Stimulated activated CD8-positive, alpha-beta memory T cell treated with anti-CD3 and anti-CD28 coated beads, Interleukin-7, amount 100 ng/mL, for 1 hour (primary cell): ENCODE results near the gene RGS10.

ENCODE experiments used
- DNase-seq, 2 donors: peaks; one replicate each; pipeline ENCODE4 v3.0.0-alpha.2; 2020; ENCODE audit warnings: low read depth in 2 of 2

RGS10 gene

DNA sequence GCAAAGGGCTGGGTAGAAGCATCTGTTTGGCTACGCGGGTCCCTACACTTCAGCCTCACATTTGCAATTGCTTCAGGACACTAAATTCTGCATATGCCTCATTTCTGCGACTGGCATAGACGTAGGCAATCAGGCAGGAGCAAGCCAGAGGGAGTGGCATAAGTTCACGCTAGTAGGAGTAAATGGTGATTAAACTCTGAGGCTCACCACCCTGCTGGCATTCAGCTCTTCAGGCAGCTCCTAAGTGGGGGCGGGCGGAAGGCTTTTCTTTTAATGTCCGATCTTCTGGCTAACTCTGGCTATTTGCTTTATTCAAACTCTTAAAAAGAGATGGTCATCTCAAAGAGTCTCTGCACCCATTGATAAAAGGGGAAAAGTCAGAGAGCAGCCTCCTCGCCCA is 45.3 kb downstream of the RGS10 start:
- no peak for DNase-seq

- DNase-seq: no peak
These were observed 46.2 kb downstream of the RGS10 start for GRCh38 chr10:119496273-119496672.

DNA sequence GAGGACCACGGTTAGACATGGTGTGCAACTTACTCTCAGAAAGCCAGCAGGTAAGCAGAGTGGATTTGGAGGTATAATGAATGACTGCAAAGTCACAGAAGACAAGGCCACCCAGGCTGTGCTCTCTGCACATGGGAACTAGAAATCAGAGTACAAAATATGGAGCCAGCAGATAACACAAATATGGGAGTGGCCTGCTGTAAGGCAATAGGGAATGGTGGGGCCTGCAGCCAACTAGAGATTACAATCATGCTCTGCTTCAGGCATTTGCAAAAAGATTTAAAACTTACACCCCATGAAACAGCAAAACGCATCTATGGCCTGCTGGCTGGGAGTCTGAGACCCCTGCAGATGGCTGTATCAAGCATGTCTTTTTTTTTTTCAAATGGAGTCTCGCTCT is 47.0 kb downstream of the RGS10 start:
- DNase-seq: no peak

- DNase-seq: no peak
These were observed 47.5 kb downstream of the RGS10 start for GRCh38 chr10:119495021-119495505.

GRCh38 chr10:119494236-119495020 is 48.1 kb downstream of the RGS10 start:
- no peak for DNase-seq

GRCh38 chr10:119493155-119493554 is 49.4 kb downstream of the RGS10 start:
- no peak for DNase-seq

- DNase-seq: no peak
These were observed 50.4 kb downstream of the RGS10 start for GRCh38 chr10:119491966-119492757.

GRCh38 chr10:119489991-119490326 is 52.6 kb downstream of the RGS10 start:
- DNase-seq: no peak

- no peak for DNase-seq
These were observed 53.8 kb downstream of the RGS10 start for GRCh38 chr10:119488675-119489074.

- DNase-seq: no peak
These were observed 58.7 kb downstream of the RGS10 start for GRCh38 chr10:119483839-119484238.

GRCh38 chr10:119483001-119483400 is 59.5 kb downstream of the RGS10 start:
- DNase-seq: no peak

GRCh38 chr10:119481781-119482426 is 60.6 kb downstream of the RGS10 start:
- DNase-seq: no peak

DNA sequence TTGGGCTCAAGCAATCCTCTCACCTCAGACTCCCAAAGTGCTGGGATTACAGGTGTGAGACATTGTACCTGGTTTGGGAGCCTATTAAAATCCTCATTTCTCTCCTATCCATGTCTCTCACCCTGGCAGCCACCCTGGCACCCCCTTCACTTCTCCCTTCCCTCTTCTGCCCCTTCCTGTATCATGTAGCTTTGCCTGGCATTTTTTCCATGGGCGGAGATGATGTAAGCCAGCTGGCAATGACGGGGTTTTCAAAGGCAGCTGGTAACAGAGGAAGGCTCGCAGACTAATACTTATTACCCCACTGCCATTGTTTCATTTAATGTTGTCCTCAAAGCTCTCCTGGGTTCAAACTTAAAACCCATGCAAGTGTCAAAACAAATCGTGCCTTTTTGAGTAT is 61.9 kb downstream of the RGS10 start:
- DNase-seq: no peak

GRCh38 chr10:119479532-119479931 is 63.0 kb downstream of the RGS10 start:
- DNase-seq: no peak

DNA sequence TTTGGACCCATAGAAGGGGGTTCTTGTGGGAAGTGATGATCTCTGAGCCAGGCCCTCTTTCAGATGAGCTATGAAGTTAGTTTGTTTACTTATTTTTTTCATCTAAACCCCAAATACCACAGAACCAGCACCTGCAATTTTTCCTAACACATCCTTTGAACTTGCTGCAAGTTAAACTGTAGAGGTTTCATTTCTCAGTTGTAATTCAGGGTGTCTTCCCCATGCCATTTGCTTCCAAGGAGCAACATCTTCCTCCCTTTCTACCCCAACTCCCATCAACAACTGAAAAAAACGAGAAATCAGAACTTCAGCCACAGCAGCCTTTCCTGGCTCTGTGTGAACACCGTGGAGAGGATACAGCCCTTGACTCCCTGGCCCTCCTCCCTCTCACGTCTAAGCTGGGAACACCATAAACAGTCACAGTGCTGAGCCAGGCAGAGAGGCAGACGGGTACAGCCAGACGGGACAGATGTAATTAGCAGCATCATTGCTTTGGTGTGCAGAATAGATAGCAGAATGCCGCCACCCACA is 63.6 kb downstream of the RGS10 start:
- DNase-seq: no peak

DNA sequence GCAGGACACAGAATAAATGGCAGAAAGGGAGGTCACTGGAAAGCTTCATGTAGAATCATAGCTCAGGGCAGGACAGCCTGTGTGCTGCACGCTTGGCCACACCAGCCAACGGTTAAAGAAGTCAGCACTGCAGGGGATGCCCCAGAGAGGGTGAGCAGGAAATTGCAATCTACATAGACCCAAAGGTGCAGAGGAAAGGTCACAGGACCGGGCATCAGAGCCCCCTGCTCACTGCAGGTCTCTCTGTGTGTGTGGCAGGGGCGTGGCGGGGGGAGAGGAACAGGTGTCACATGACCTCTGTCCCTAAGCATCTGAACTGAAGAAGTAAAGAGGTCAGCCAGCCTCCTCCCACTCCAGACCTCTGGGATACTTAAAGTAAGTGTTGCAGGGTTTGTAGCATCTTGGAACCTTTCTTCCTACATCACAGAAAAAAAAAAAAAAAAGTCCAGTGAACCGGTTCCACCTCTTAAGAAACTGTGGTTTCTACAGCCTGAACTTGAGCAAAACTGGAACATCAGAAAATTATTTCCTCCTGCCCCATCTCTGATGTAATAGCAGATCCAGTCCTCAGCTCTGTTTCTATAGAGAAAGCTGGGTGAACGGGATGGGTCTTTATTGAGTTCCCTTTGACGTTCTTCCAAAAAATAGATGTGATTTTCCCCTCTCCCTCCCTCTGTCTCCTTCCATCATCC is 64.3 kb downstream of the RGS10 start:
- DNase-seq: no peak

GRCh38 chr10:119477444-119477843 is 65.1 kb downstream of the RGS10 start:
- no peak for DNase-seq

DNA sequence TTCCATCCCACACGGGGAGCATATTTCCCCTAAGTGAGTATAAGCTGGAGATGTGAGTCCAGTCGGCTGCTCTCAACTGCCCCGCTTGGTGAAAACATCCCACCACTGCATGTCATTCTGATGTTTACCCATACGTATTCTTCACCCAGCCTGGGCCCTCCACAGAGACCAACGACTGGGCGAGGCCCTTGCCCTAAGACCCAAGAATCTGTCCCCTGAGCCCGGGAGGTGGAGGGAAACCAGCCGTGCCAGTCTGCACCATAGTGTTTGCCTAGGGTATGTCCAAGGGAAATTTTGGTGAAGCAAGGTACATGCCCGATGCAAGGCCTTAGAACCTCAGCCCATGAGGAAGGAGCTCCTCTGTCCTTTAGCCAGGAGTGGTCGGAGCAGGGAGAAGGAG is 67.9 kb downstream of the RGS10 start:
- no peak for DNase-seq

- no peak for DNase-seq
These were observed 68.7 kb downstream of the RGS10 start for GRCh38 chr10:119473771-119474170.

DNA sequence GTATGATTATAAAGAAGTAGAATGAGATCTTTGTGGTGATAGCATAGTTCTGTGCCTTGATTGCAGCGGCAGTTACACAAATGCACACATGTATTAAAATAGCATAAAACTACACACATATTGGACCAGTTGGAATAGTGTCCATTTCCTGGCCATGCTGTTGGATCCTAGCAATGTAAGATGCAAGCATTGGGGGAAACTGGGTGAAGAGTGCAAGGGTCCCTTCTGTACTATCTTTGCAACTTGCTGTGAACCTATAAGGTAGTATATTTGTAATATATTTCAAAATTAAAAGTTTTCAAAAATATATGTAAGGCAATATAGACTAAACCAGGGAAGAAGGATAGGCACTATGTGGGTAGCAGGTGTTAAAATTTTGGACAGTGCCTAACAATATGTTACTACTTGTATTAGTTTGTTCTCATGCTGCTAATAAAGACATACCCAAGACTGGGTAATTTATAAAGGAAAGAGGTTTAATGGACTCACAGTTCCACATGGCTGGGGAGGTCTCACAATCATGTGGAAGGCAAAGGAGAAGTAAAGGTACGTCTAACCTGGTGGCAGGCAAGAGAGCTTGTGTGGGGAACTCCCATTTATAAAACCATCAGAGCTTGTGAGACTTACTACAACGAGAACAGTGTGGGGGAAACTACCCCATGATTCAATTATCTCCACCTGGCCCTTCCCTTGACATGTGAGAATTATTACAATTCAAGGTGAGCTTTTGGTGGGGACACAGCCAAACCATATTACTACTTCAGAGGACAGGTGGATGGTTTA is 71.4 kb downstream of the RGS10 start:
- DNase-seq: no peak

DNA sequence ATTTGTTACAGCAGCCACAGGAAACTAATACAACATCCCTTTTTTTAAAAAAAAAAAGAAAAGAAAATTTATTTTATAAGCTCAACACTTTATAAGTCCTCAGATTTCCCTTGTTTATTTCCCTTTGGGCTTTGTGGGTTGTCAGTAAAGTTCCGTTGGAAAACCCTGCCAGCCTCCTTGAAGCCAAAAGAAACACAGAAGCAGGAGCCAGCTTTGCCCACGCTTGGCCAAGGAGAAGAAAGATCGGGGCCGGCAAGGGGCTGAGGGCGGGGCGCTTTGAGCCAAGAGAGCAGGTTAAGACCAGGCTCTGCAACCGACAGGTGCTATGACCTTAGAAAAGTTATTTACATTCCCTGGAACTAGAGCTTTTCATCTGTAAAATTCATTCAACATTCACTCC is 72.7 kb downstream of the RGS10 start:
- no peak for DNase-seq
